ENCODE measurements around the gene NGEF.

GRCh38 chr2:233042549-233042948 is 29.5 kb upstream of the NGEF start:
- TF ChIP-seq SREBF2 (CRISPR knock-in tag; IDR thresholded peaks at IDR 0.05) (no peak), BHLHE40 (IDR thresholded peaks at IDR 0.05; ENCODE audit: low read length) (no peak), MYC (IDR thresholded peaks at IDR 0.05; ENCODE audit: low read depth, low read length) (no peak), MYC (CRISPR knock-in tag; IDR thresholded peaks at IDR 0.05; ENCODE audit: borderline replicate concordance, low read depth) (no peak), EZH2 (IDR thresholded peaks at IDR 0.05; ENCODE audit: borderline replicate concordance, low read depth, low read length) (no peak), MXI1 (IDR thresholded peaks at IDR 0.05; ENCODE audit: low read depth, low read length) (no peak), SRF (CRISPR knock-in tag; IDR thresholded peaks at IDR 0.05) (no peak), POLR2AphosphoS5 (IDR thresholded peaks at IDR 0.05; ENCODE audit: control insufficient read depth, insufficient read depth, low read depth, low read length) (no peak)
- TF ChIP-seq, protein P1, sequence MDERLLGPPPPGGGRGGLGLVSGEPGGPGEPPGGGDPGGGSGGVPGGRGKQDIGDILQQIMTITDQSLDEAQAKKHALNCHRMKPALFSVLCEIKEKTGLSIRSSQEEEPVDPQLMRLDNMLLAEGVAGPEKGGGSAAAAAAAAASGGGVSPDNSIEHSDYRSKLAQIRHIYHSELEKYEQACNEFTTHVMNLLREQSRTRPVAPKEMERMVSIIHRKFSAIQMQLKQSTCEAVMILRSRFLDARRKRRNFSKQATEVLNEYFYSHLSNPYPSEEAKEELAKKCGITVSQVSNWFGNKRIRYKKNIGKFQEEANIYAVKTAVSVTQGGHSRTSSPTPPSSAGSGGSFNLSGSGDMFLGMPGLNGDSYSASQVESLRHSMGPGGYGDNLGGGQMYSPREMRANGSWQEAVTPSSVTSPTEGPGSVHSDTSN (CRISPR knock-in tag; IDR thresholded peaks at IDR 0.05; ENCODE audit: low read depth): no peak
- TF ChIP-seq, protein P1 (tag; conservative IDR thresholded peaks at IDR 0.05; ENCODE audit: low read depth): no peak
- TF ChIP-seq, protein P2, sequence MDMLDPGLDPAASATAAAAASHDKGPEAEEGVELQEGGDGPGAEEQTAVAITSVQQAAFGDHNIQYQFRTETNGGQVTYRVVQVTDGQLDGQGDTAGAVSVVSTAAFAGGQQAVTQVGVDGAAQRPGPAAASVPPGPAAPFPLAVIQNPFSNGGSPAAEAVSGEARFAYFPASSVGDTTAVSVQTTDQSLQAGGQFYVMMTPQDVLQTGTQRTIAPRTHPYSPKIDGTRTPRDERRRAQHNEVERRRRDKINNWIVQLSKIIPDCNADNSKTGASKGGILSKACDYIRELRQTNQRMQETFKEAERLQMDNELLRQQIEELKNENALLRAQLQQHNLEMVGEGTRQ (CRISPR knock-in tag; IDR thresholded peaks at IDR 0.05): no peak
- TF ChIP-seq, protein P3, sequence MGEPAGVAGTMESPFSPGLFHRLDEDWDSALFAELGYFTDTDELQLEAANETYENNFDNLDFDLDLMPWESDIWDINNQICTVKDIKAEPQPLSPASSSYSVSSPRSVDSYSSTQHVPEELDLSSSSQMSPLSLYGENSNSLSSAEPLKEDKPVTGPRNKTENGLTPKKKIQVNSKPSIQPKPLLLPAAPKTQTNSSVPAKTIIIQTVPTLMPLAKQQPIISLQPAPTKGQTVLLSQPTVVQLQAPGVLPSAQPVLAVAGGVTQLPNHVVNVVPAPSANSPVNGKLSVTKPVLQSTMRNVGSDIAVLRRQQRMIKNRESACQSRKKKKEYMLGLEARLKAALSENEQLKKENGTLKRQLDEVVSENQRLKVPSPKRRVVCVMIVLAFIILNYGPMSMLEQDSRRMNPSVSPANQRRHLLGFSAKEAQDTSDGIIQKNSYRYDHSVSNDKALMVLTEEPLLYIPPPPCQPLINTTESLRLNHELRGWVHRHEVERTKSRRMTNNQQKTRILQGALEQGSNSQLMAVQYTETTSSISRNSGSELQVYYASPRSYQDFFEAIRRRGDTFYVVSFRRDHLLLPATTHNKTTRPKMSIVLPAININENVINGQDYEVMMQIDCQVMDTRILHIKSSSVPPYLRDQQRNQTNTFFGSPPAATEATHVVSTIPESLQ (CRISPR knock-in tag; IDR thresholded peaks at IDR 0.05): no peak

Data from K562 (cell line).